Nephron (organoid): ENCODE data around the gene C2orf69.

Experiments
- H3K27ac Mint-ChIP-seq, 3 experiments: 2 replicates each; pipeline ENCODE4 v1.8.0; 2020; ENCODE audit warnings: mixed read lengths in 3 of 3, mild to moderate bottlenecking in 2 of 3, moderate library complexity in 1 of 3
- H3K27me3 Mint-ChIP-seq: 2 replicates; pipeline ENCODE4 v1.8.0; 2021; ENCODE audit warnings: low read depth, mild to moderate bottlenecking, moderate library complexity, mixed read lengths
- H3K36me3 Mint-ChIP-seq: 2 replicates; pipeline ENCODE4 v1.8.0; 2020; ENCODE audit warnings: low read depth, mixed read lengths
- H3K4me1 Mint-ChIP-seq: 2 replicates; pipeline ENCODE4 v1.8.0; 2020; ENCODE audit warnings: mixed read lengths
- H3K4me3 Mint-ChIP-seq, 3 experiments: 2 replicates each; pipeline ENCODE4 v1.8.0; 2020; ENCODE audit warnings: mild to moderate bottlenecking in 3 of 3, mixed read lengths in 3 of 3, moderate library complexity in 2 of 3
- H3K9me3 Mint-ChIP-seq: 2 replicates; pipeline ENCODE4 v1.8.0; 2020; ENCODE audit warnings: mixed read lengths
- CTCF ChIP-seq, 3 experiments: fragments of 200-600 bp; sonication (generic); IDR thresholded peaks; one replicate each; pipeline ENCODE4 v1.5.0; 2021; ENCODE audit warnings: antibody characterized with exemption in 3 of 3; ENCODE audit not compliant: unreplicated experiment in 3 of 3

The C2orf69 gene

GRCh38 chr2:199933466-199933865, 22.4 kb downstream of the C2orf69 start:
- no peak for TF ChIP-seq CTCF (IDR thresholded peaks at IDR 0.05; ENCODE audit: unreplicated experiment in 3 of 3)
- Mint-ChIP-seq H3K27me3 (no peaks in the 10 kb centered on the region), H3K4me3 (no peak overlapping the region), H3K4me1 (no peaks in the 10 kb centered on the region), H3K36me3 (peaks cover 52% of the 10 kb centered on the region), H3K9me3 (no peaks in the 10 kb centered on the region), H3K27ac (no peak overlapping the region)

- H3K4me1 Mint-ChIP-seq: no peaks in the 10 kb centered on the region
- H3K27me3 Mint-ChIP-seq: no peaks in the 10 kb centered on the region
- no peak for TF ChIP-seq CTCF (IDR thresholded peaks at IDR 0.05; ENCODE audit: unreplicated experiment in 3 of 3)
- peak overlapping the region in 2 of 3 experiments; percentile 3 to 31 for H3K4me3 Mint-ChIP-seq
- peak overlapping the region; percentile 70 to 88 (median 72) for H3K27ac Mint-ChIP-seq
- peaks cover 41% of the 10 kb centered on the region for H3K36me3 Mint-ChIP-seq
- no peaks in the 10 kb centered on the region for H3K9me3 Mint-ChIP-seq
Observed at GRCh38 chr2:199936554-199936953, 25.5 kb downstream of the C2orf69 start.

- no peaks in the 10 kb centered on the region for H3K4me1 Mint-ChIP-seq
- peak in 1 of 3 experiments; percentile 46 for TF ChIP-seq CTCF (IDR thresholded peaks at IDR 0.05; ENCODE audit: unreplicated experiment in 3 of 3)
- no peak overlapping the region for H3K27ac Mint-ChIP-seq
- no peak overlapping the region for H3K4me3 Mint-ChIP-seq
- no peaks in the 10 kb centered on the region for H3K27me3 Mint-ChIP-seq
- peaks cover 47% of the 10 kb centered on the region for H3K36me3 Mint-ChIP-seq
- H3K9me3 Mint-ChIP-seq: no peaks in the 10 kb centered on the region
Observed at GRCh38 chr2:199940373-199940772, 29.3 kb downstream of the C2orf69 start.

- no peak overlapping the region for H3K4me3 Mint-ChIP-seq
- no peaks in the 10 kb centered on the region for H3K9me3 Mint-ChIP-seq
- no peak overlapping the region for H3K27ac Mint-ChIP-seq
- no peaks in the 10 kb centered on the region for H3K4me1 Mint-ChIP-seq
- H3K27me3 Mint-ChIP-seq: no peaks in the 10 kb centered on the region
- TF ChIP-seq CTCF (IDR thresholded peaks at IDR 0.05; ENCODE audit: unreplicated experiment in 3 of 3): no peak
- peaks cover 51% of the 10 kb centered on the region for H3K36me3 Mint-ChIP-seq
Observed at GRCh38 chr2:199943373-199943772, 32.3 kb downstream of the C2orf69 start.

- peaks cover 48% of the 10 kb centered on the region for H3K36me3 Mint-ChIP-seq
- H3K27ac Mint-ChIP-seq: no peak overlapping the region
- no peaks in the 10 kb centered on the region for H3K4me1 Mint-ChIP-seq
- no peaks in the 10 kb centered on the region for H3K27me3 Mint-ChIP-seq
- TF ChIP-seq CTCF (IDR thresholded peaks at IDR 0.05; ENCODE audit: unreplicated experiment in 3 of 3): no peak
- no peaks in the 10 kb centered on the region for H3K9me3 Mint-ChIP-seq
- H3K4me3 Mint-ChIP-seq: no peak overlapping the region
Observed at GRCh38 chr2:199946196-199946595, 35.1 kb downstream of the C2orf69 start.

GRCh38 chr2:199946836-199947235, 35.7 kb downstream of the C2orf69 start:
- Mint-ChIP-seq H3K9me3 (no peaks in the 10 kb centered on the region), H3K27me3 (no peaks in the 10 kb centered on the region), H3K36me3 (peaks cover 48% of the 10 kb centered on the region), H3K4me3 (no peak overlapping the region), H3K4me1 (no peaks in the 10 kb centered on the region), H3K27ac (no peak overlapping the region)
- no peak for TF ChIP-seq CTCF (IDR thresholded peaks at IDR 0.05; ENCODE audit: unreplicated experiment in 3 of 3)
